HEK293 (cell line): ENCODE data around the gene ZNF117.
"Not testable (repeated sequence)": the region's sequence is repeated elsewhere in the genome, so short reads cannot be mapped to it uniquely, and the experiment has no call there.

Experiments used
- CTCF ChIA-PET: fragments of 350-600 bp; formaldehyde crosslinking; extraction: SDS; loops from one replicate; lab custom pipeline; 2021; ENCODE audit warnings: antibody characterized with exemption; lab: Yijun Ruan, JAX
- POLR2A ChIA-PET: fragments of 300-600 bp; formaldehyde crosslinking; extraction: SDS; loops from one replicate; lab custom pipeline; 2020; ENCODE audit warnings: antibody characterized with exemption, inconsistent platforms; lab: Yijun Ruan, JAX
- H3K27ac ChIP-seq: fragments of 200-500 bp; sonication (Bioruptor generic); 2 replicates; pipeline ENCODE4 v1.5.1; 2014; ENCODE audit warnings: low read depth, low read length, control low read depth, inconsistent platforms; ENCODE audit errors: extremely low read depth
- H3K36me3 ChIP-seq, 2 experiments: fragments of 200-500 bp in 1 of 2; sonication (Bioruptor generic) in 1 of 2; 1 replicate in 1 of 2; 2 replicates in 1 of 2; pipeline ENCODE4 v1.5.1; 2014 to 2017; ENCODE audit warnings: inconsistent platforms in 2 of 2, low read length in 2 of 2; ENCODE audit not compliant: control insufficient read depth in 2 of 2, insufficient read depth in 1 of 2
- H3K4me1 ChIP-seq: fragments of 200-500 bp; sonication (Bioruptor generic); 2 replicates; pipeline ENCODE4 v1.5.1; 2014; ENCODE audit warnings: mild to moderate bottlenecking, low read length, inconsistent platforms; ENCODE audit not compliant: control insufficient read depth, insufficient read depth
- H3K4me3 ChIP-seq: 2 replicates; pipeline ENCODE4 v1.5.1; 2011; ENCODE audit warnings: low read depth, mild to moderate bottlenecking, control low read depth, low read length, moderate library complexity
- H3K9me3 ChIP-seq: fragments of 200-500 bp; sonication (Bioruptor generic); 2 replicates; pipeline ENCODE4 v1.5.1; 2014; ENCODE audit warnings: low read depth, low read length, inconsistent platforms; ENCODE audit not compliant: control insufficient read depth, insufficient read depth
- GLIS2 ChIP-seq: fragments of 450-650 bp; formaldehyde crosslinking; IDR thresholded peaks from 2 replicates; pipeline ENCODE4 v1.5.1; 2016; ENCODE audit warnings: missing biosample characterization, missing genetic modification characterization
- KLF9 ChIP-seq: fragments of 450-650 bp; formaldehyde crosslinking; IDR thresholded peaks from 2 replicates; pipeline ENCODE4 v1.5.1; 2016; ENCODE audit warnings: missing biosample characterization, missing genetic modification characterization, low read depth
- OVOL3 ChIP-seq: fragments of 450-650 bp; formaldehyde crosslinking; IDR thresholded peaks from 2 replicates; pipeline ENCODE4 v1.5.1; 2016; ENCODE audit warnings: missing biosample characterization, missing genetic modification characterization
- SP7 ChIP-seq: fragments of 450-650 bp; formaldehyde crosslinking; IDR thresholded peaks from 2 replicates; pipeline ENCODE4 v1.5.1; 2016; ENCODE audit warnings: missing biosample characterization, missing genetic modification characterization
- YY1 ChIP-seq: fragments of 450-650 bp; formaldehyde crosslinking; IDR thresholded peaks from 2 replicates; pipeline ENCODE4 v1.5.1; 2018; ENCODE audit warnings: missing biosample characterization, missing genetic modification characterization
- YY2 ChIP-seq: fragments of 450-650 bp; formaldehyde crosslinking; IDR thresholded peaks from 2 replicates; pipeline ENCODE4 v1.5.1; 2016; ENCODE audit warnings: missing biosample characterization, missing genetic modification characterization
- ZBTB10 ChIP-seq: fragments of 450-650 bp; formaldehyde crosslinking; IDR thresholded peaks from 2 replicates; pipeline ENCODE4 v1.5.1; 2016; ENCODE audit warnings: missing biosample characterization, missing genetic modification characterization
- ZBTB48 ChIP-seq: fragments of 450-650 bp; formaldehyde crosslinking; IDR thresholded peaks from 2 replicates; pipeline ENCODE4 v1.5.1; 2016; ENCODE audit warnings: missing biosample characterization, missing genetic modification characterization
- ZEB2 ChIP-seq: fragments of 450-650 bp; formaldehyde crosslinking; IDR thresholded peaks from 2 replicates; pipeline ENCODE4 v1.5.1; 2016; ENCODE audit warnings: missing biosample characterization, missing genetic modification characterization
- ZIC2 ChIP-seq: fragments of 450-650 bp; formaldehyde crosslinking; IDR thresholded peaks from 2 replicates; pipeline ENCODE4 v1.5.1; 2016; ENCODE audit warnings: missing biosample characterization, missing genetic modification characterization
- ZNF324 ChIP-seq: fragments of 450-650 bp; formaldehyde crosslinking; IDR thresholded peaks from 2 replicates; pipeline ENCODE4 v1.5.1; 2016; ENCODE audit warnings: missing biosample characterization, missing genetic modification characterization
- ZNF366 ChIP-seq: fragments of 450-650 bp; formaldehyde crosslinking; conservative IDR thresholded peaks from 2 replicates; pipeline ENCODE4 v1.5.1; 2016; ENCODE audit warnings: missing biosample characterization, missing genetic modification characterization
- ZNF513 ChIP-seq: fragments of 450-650 bp; IDR thresholded peaks from 2 replicates; pipeline ENCODE4 v1.5.1; 2018; ENCODE audit warnings: missing biosample characterization, missing genetic modification characterization
- ZNF624 ChIP-seq: fragments of 450-650 bp; formaldehyde crosslinking; IDR thresholded peaks from 2 replicates; pipeline ENCODE4 v1.5.1; 2017; ENCODE audit warnings: missing biosample characterization, missing genetic modification characterization
- ZNF843 ChIP-seq: fragments of 450-650 bp; formaldehyde crosslinking; IDR thresholded peaks from 2 replicates; pipeline ENCODE4 v1.5.1; 2016; ENCODE audit warnings: missing biosample characterization, missing genetic modification characterization
- TF ChIP-seq, protein P1 (sequence below): fragments of 450-650 bp; formaldehyde crosslinking; conservative IDR thresholded peaks from 2 replicates; pipeline ENCODE4 v1.5.1; 2016; ENCODE audit warnings: low read depth, missing biosample characterization, missing genetic modification characterization

The ZNF117 gene

GRCh38 chr7:64947252-64948000 is 43.4 kb downstream of the ZNF117 start (continued):
- TF ChIP-seq ZBTB10 (tag by site-specific recombination) (no peak), ZNF324 (no peak), ZNF366 (tag by site-specific recombination) (no peak), ZEB2 (tag by site-specific recombination) (no peak), GLIS2 (tag by site-specific recombination) (peak; percentile 38; the same call in 1 of the 2 replicates), ZIC2 (peak; percentile 24; the same call in 1 of the 2 replicates)
- TF ChIP-seq, all 188 proteins: peak for 9

GRCh38 chr7:64946772-64947171 is 44.1 kb downstream of the ZNF117 start:
- H3K4me1 ChIP-seq: no peaks in the 10 kb centered on the region
- CTCF ChIA-PET: no interaction called here
- TF ChIP-seq, protein P1, sequence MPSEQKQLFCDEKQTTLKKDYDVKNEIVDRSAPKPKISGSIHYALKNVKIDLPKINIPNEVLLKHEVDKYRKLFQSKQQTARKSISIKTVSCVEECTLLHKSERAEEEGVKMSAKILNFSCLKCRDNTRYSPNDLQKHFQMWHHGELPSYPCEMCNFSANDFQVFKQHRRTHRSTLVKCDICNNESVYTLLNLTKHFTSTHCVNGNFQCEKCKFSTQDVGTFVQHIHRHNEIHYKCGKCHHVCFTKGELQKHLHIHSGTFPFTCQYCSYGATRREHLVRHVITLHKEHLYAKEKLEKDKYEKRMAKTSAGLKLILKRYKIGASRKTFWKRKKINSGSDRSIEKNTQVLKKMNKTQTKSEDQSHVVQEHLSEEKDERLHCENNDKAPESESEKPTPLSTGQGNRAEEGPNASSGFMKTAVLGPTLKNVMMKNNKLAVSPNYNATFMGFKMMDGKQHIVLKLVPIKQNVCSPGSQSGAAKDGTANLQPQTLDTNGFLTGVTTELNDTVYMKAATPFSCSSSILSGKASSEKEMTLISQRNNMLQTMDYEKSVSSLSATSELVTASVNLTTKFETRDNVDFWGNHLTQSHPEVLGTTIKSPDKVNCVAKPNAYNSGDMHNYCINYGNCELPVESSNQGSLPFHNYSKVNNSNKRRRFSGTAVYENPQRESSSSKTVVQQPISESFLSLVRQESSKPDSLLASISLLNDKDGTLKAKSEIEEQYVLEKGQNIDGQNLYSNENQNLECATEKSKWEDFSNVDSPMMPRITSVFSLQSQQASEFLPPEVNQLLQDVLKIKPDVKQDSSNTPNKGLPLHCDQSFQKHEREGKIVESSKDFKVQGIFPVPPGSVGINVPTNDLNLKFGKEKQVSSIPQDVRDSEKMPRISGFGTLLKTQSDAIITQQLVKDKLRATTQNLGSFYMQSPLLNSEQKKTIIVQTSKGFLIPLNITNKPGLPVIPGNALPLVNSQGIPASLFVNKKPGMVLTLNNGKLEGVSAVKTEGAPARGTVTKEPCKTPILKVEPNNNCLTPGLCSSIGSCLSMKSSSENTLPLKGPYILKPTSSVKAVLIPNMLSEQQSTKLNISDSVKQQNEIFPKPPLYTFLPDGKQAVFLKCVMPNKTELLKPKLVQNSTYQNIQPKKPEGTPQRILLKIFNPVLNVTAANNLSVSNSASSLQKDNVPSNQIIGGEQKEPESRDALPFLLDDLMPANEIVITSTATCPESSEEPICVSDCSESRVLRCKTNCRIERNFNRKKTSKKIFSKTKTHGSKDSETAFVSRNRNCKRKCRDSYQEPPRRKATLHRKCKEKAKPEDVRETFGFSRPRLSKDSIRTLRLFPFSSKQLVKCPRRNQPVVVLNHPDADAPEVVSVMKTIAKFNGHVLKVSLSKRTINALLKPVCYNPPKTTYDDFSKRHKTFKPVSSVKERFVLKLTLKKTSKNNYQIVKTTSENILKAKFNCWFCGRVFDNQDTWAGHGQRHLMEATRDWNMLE (tag by site-specific recombination): no peak
- peak; percentile 67 for TF ChIP-seq ZBTB48
- TF ChIP-seq ZIC2: 0 out of 2 replicates have a peak, but pooled peaks have one; percentile 30
- no peak for TF ChIP-seq YY1 (tag by site-specific recombination)
- H3K36me3 ChIP-seq: no peaks in the 10 kb centered on the region
- no peaks in the 10 kb centered on the region for H3K9me3 ChIP-seq
- H3K27ac ChIP-seq: no peak overlapping the region
- POLR2A ChIA-PET: no interaction called here
- H3K4me3 ChIP-seq: no peak overlapping the region

DNA sequence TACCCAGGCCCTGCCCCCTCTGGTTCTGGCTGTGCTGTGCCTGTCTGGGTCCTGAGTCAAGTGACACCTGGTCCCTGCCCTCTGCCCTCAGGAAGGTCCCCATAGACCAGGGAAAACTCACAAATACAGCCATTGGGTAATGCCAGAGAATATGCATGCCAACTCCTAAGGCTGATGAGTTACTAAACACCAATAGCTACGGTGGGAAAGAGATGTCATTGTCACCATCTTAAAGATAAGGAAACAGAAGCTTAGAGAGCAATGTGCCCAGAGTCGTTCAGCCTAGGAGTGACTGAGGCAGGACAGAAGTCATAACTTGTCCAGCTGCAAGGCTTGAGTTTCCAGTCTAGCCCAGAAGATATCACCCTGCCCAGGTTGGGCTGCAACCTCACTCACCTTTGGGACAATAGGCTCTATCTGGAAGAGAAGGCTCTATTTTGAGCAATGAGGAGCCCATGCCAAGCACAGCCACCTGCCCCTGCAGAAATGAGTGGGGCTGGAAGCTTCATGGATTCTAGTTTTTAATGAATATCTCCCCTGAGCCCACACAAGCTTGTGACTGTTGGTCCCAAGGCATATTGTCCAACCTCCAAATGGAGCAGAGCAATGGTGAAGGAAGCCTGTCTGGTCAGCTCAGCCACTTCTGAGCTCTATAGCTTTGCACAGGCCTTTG is 45.2 kb downstream of the ZNF117 start:
- POLR2A ChIA-PET: no interaction called here
- Histone ChIP-seq H3K36me3 (no peaks in the 10 kb centered on the region), H3K4me1 (no peaks in the 10 kb centered on the region), H3K4me3 (no peak overlapping the region), H3K27ac (no peak overlapping the region), H3K9me3 (no peaks in the 10 kb centered on the region)
- CTCF ChIA-PET: interaction anchor here (0.6 kb wide), 1 partner anchor 652 kb away, joined by 3 read pairs; no protein-coding TSS in a partner anchor
- TF ChIP-seq YY2 (tag by site-specific recombination) (no peak), KLF9 (tag by site-specific recombination) (no peak), ZEB2 (tag by site-specific recombination) (no peak), ZNF513 (tag by site-specific recombination) (no peak), ZNF843 (tag by site-specific recombination) (no peak), ZNF624 (tag by site-specific recombination) (no peak), SP7 (tag by site-specific recombination) (no peak), OVOL3 (tag by site-specific recombination) (no peak)

DNA sequence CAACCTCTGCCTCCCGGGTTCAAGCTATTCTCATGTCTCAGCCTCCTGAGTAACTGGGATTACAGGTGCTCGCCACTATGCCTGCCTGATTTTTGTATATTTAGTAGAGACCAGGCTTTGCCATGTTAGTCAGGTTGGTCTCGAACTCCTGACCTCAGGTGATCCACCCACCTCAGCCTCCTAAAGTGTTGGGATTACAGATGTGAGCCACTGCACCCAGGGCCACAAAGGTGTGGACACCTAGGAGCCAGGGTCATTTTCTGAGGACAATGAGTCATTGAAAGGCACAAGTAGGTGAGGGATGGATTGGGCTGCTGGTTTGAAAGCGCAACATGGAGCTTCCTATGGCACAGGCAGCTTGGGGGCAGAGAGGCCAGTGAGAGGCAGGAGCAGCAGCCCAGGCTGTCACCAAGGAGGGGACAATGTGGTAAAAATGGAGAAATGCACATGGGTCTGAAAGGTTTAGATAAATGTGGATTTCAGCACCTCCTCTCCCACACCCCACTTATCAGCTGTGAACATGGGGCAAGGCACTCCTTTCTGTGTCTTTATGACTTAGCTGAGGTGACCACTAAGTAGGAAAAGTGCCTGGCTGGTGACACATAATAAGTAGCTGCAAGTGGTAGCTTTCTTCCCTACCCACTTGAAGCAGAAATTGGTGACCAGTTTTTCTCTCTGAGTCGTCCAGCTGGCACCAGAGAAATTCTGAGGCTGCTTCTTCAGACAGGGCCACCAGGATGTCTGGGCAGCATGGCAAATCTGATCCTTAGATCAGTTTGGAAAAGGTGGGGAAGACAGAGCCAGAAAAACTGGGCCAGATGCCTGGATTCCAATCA is 46.0 kb downstream of the ZNF117 start:
- H3K9me3 ChIP-seq, POLR2A ChIA-PET, H3K4me1 ChIP-seq, H3K4me3 ChIP-seq, H3K27ac ChIP-seq, H3K36me3 ChIP-seq: not testable (repeated sequence)
- CTCF ChIA-PET: interaction anchor here (0.6 kb wide), 1 partner anchor 651 kb away, joined by 3 read pairs; no protein-coding TSS in a partner anchor
